GM20431 (cell line): ENCODE measurements around the gene PRDM1.

Source experiments
- in situ Hi-C: fragments of 300-500 bp; cut with MseI, MboI; formaldehyde crosslinking; loops from one replicate; pipeline ENCODE4 v1.15.0; 2020; ENCODE audit warnings: low sequenced_read_pairs; ENCODE audit not compliant: unreplicated experiment

PRDM1 gene

GRCh38 chr6:106110164-106110826, 24.2 kb downstream of the PRDM1 start:
- in situ Hi-C loops, result no loop called here

- in situ Hi-C loops, result no loop called here
These were observed 26.3 kb downstream of the PRDM1 start for GRCh38 chr6:106112433-106112832.

- in situ Hi-C loops, result no loop called here
These were observed 27.3 kb downstream of the PRDM1 start for GRCh38 chr6:106113256-106113959.

- in situ Hi-C loops, result no loop called here
These were observed 28.4 kb downstream of the PRDM1 start for GRCh38 chr6:106114492-106114891.

GRCh38 chr6:106115286-106115685, 29.1 kb downstream of the PRDM1 start:
- in situ Hi-C loops, result no loop called here

GRCh38 chr6:106116125-106116832, 30.1 kb downstream of the PRDM1 start:
- in situ Hi-C loops, result no loop called here

GRCh38 chr6:106117579-106117978, 31.4 kb downstream of the PRDM1 start:
- in situ Hi-C loops, result no loop called here

- in situ Hi-C loops, result no loop called here
These were observed 32.8 kb downstream of the PRDM1 start for GRCh38 chr6:106118835-106119431.

GRCh38 chr6:106119546-106119945, 33.4 kb downstream of the PRDM1 start:
- in situ Hi-C loops, result no loop called here

- in situ Hi-C loops, result no loop called here
These were observed 33.9 kb downstream of the PRDM1 start for GRCh38 chr6:106120006-106120405.

- in situ Hi-C loops, result no loop called here
These were observed 34.3 kb downstream of the PRDM1 start for GRCh38 chr6:106120406-106120805.

GRCh38 chr6:106122306-106122918, 36.3 kb downstream of the PRDM1 start:
- in situ Hi-C loops, result no loop called here

GRCh38 chr6:106122938-106123656, 37.0 kb downstream of the PRDM1 start:
- in situ Hi-C loops, result no loop called here

GRCh38 chr6:106124015-106124414, 37.9 kb downstream of the PRDM1 start:
- in situ Hi-C loops, result no loop called here

GRCh38 chr6:106124437-106125430, 38.6 kb downstream of the PRDM1 start:
- in situ Hi-C loops, result no loop called here

- in situ Hi-C loops, result no loop called here
These were observed 39.8 kb downstream of the PRDM1 start for GRCh38 chr6:106125925-106126435.

- in situ Hi-C loops, result no loop called here
These were observed 40.3 kb downstream of the PRDM1 start for GRCh38 chr6:106126482-106126881.

- in situ Hi-C loops, result no loop called here
These were observed 43.0 kb downstream of the PRDM1 start for GRCh38 chr6:106128981-106129781.
